ENCODE results near the gene COQ2. TPM values are rescaled to one million over a fixed set of nuclear protein-coding genes. Genes with fewer than 3 reads are reported as not detected.
A peak's percentile ranks its signal among the peaks of the same experiment; 100 is the strongest.

COQ2 gene
- total RNA-seq, 1 experiment from 2014 or later, result 19.8 TPM

- Mint-ChIP-seq H3K36me3 (ENCODE audit: insufficient read depth in 1 of 3, low read depth in 3 of 3) (no peaks in the 10 kb centered on the region), H3K9me3 (no peaks in the 10 kb centered on the region), H3K4me1 (peaks cover 0 to 2% of the 10 kb centered on the region in 2 experiments; a peak in 1 of 4 replicates), H3K4me3 (no peak overlapping the region), H3K27ac (peak overlapping the region in 2 of 3 experiments; percentile 25 to 55; a peak in 3 of 7 replicates), H3K27me3 (ENCODE audit: low read depth) (no peaks in the 10 kb centered on the region)
- Histone ChIP-seq H2BK20ac (ENCODE audit: low read depth, low read length, poor library complexity, severe bottlenecking) (no peak overlapping the region), H3K79me2 (ENCODE audit: insufficient read depth, low read length) (no peaks in the 10 kb centered on the region), H3K27me3 (ENCODE audit: insufficient read depth, low read length) (no peaks in the 10 kb centered on the region), H2BK120ac (ENCODE audit: low read depth, low read length, poor library complexity, severe bottlenecking) (no peak overlapping the region), H3K4ac (ENCODE audit: low read depth, low read length) (no peak overlapping the region), H3K9me3 (ENCODE audit: control insufficient read depth, low read depth, low read length) (no peaks in the 10 kb centered on the region), H3T11ph (ENCODE audit: low read length) (no peak overlapping the region), H3K14ac (ENCODE audit: insufficient read depth, low read length) (no peak overlapping the region), H3K79me1 (ENCODE audit: insufficient read depth, low read depth, low read length, poor library complexity, severe bottlenecking) (no peaks in the 10 kb centered on the region), H4K8ac (replicated peaks; ENCODE audit: insufficient read length, low read depth, low read length) (no peak overlapping the region), H2AFZ (ENCODE audit: low read length) (no peak overlapping the region), H2BK12ac (ENCODE audit: insufficient read length, low read depth, low read length) (no peak overlapping the region), H4K20me1 (ENCODE audit: control insufficient read depth, insufficient read depth, insufficient read length) (no peaks in the 10 kb centered on the region), H3K18ac (ENCODE audit: insufficient read length, low read depth, low read length) (no peak overlapping the region), H3K23me2 (ENCODE audit: insufficient read length, low read depth, low read length, poor library complexity, severe bottlenecking) (no peaks in the 10 kb centered on the region), H4K91ac (ENCODE audit: insufficient read length, low read depth, low read length) (no peak overlapping the region), H2AK5ac (ENCODE audit: insufficient read length, low read length) (no peak overlapping the region), H3K27ac (ENCODE audit: insufficient read length, low read depth, low read length) (no peak overlapping the region), H3K23ac (ENCODE audit: insufficient read length, low read depth, low read length) (no peak overlapping the region), H4K5ac (ENCODE audit: insufficient read length, low read depth, low read length) (no peak overlapping the region), H3K9ac (ENCODE audit: extremely low read depth, insufficient read length, low read length) (no peak overlapping the region), H3K56ac (ENCODE audit: insufficient read length, low read depth, low read length) (no peak overlapping the region), H2BK15ac (ENCODE audit: low read depth, low read length) (no peak overlapping the region), H3K4me2 (ENCODE audit: insufficient read depth, insufficient read length, low read length) (no peak overlapping the region), H2BK5ac (ENCODE audit: insufficient read length, low read length) (no peak overlapping the region), H3K4me1 (ENCODE audit: insufficient read depth, low read length) (no peaks in the 10 kb centered on the region)
- TF ChIP-seq CTCF (conservative IDR thresholded peaks at IDR 0.05), result no peak
- DNase-seq, result no peak
- WGBS (ENCODE audit: extremely low coverage, insufficient read length, low lambda C conversion rate), result no CpG with 5 or more reads among the region's 3 CpGs
Measured at GRCh38 chr4:83229791-83230190, 54.8 kb downstream of the COQ2 start.

Measured in H9 (cell line).